HUES48 (cell line): ENCODE measurements around the gene CACNA1F.

ENCODE experiments used
- H3K27ac ChIP-seq: one replicate; pipeline ENCODE4 v1.7.0; 2013; ENCODE audit warnings: low read depth, low read length, inconsistent platforms
- H3K27me3 ChIP-seq: 2 replicates; pipeline ENCODE4 v1.6.1; 2013; ENCODE audit warnings: mild to moderate bottlenecking, low read length; ENCODE audit not compliant: control insufficient read depth, insufficient read depth
- H3K36me3 ChIP-seq: 2 replicates; pipeline ENCODE4 v1.6.1; 2013; ENCODE audit warnings: low read length; ENCODE audit not compliant: control insufficient read depth, insufficient read depth
- H3K4me1 ChIP-seq: 2 replicates; pipeline ENCODE4 v1.6.1; 2013; ENCODE audit warnings: mild to moderate bottlenecking, low read length; ENCODE audit not compliant: control insufficient read depth, insufficient read depth
- H3K4me3 ChIP-seq: 2 replicates; pipeline ENCODE4 v1.5.1; 2013; ENCODE audit warnings: mild to moderate bottlenecking, low read depth, low read length
- H3K9ac ChIP-seq: 2 replicates; pipeline ENCODE4 v1.6.1; 2013; ENCODE audit warnings: mild to moderate bottlenecking, low read depth, low read length, moderate library complexity
- H3K9me3 ChIP-seq: 2 replicates; pipeline ENCODE4 v1.6.1; 2013; ENCODE audit warnings: low read length; ENCODE audit not compliant: control insufficient read depth, insufficient read depth

CACNA1F gene

DNA sequence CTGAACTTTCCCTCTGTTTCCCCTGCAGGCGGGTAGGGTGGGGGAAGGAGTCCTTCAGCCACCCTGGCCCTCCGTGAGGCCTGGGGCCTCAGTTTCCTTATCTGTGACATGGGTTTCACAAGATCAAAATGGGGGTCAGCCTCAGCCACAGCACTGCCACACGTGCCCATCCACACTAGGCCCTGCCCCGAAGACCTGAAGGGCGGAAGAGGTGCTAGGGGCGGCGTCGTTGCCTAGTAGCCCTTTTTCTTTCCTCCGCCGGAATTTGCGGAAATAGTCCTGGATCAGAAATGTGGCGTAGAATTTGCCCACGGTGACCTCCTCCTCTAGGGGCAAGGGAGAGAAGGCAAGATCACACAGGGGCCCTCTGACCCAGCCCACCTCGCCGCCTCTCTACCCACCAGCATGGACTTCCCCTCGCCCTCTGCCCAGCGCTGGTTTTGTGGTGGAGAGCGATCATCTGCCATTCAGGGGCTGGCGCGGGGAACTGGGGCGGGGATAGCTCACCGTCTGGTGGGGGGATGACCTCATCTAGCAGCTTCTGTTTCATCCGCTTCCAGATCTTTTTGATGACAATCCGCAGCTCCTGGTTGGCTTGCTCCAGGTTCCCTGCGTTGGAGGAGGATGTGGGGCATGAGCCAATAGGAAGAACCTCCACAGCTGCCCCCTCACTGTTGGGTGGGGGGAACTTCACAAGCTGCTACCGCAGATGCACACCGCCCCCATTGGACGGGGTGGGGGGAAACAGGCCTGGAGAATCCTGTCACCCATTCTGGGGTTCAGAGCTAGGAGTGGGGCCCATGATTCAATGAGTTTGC, 23.5 kb downstream of the CACNA1F start:
- H3K9ac ChIP-seq = no peak overlapping the region
- no peak overlapping the region for H3K27ac ChIP-seq
- no peaks in the 10 kb centered on the region for H3K27me3 ChIP-seq
- H3K4me3 ChIP-seq = no peak overlapping the region; the same call in 1 of the 2 replicates
- H3K9me3 ChIP-seq = peaks cover 23% of the 10 kb centered on the region
- no peaks in the 10 kb centered on the region for H3K36me3 ChIP-seq
- no peaks in the 10 kb centered on the region for H3K4me1 ChIP-seq

DNA sequence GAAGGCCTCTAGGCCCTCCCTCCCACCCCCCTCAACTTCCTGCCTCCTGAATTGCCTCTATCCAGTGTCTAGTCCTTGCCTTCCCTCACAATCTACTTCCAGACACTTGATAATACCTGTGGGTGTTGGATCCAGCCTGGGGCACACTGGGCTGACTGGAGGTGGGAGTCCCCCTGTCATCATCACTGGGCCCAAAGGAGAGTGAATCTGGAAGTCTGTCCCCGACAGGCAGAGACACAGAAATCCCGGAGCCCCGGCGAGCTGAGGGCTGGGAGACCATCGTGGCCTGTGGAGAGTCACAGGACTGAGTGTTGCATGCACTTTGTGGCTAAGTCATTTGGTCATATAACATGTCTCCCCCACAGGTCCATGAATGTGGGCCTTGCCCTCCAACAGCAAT, 24.7 kb downstream of the CACNA1F start:
- Histone ChIP-seq H3K9me3 (peaks cover 20% of the 10 kb centered on the region), H3K4me3 (no peak overlapping the region), H3K9ac (no peak overlapping the region), H3K27me3 (no peaks in the 10 kb centered on the region), H3K4me1 (no peaks in the 10 kb centered on the region), H3K27ac (no peak overlapping the region), H3K36me3 (no peaks in the 10 kb centered on the region)

DNA sequence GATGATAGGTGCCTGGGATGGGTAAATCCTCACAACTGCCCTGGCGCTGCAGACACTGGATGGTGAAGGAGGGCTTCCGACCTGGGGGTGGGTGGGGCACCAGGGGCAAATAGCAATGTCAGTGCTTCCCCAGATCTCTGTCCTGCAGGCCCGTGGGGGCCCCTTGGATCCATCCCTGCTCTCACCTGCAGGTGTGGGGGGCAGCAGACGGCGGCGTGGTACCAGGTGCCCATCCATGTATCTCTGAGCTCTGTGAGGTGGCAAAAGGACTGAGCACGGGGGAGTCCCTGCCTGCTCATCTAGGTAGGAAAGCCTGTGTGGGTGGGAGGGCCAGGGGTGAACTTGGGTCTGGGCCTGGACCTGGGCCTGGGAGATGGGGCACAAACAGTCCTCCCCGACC, 26.6 kb downstream of the CACNA1F start:
- H3K27ac ChIP-seq = no peak overlapping the region
- H3K9ac ChIP-seq = no peak overlapping the region
- H3K4me1 ChIP-seq = no peaks in the 10 kb centered on the region
- peaks cover 7% of the 10 kb centered on the region for H3K9me3 ChIP-seq
- no peaks in the 10 kb centered on the region for H3K27me3 ChIP-seq
- no peak overlapping the region for H3K4me3 ChIP-seq
- H3K36me3 ChIP-seq = no peaks in the 10 kb centered on the region

DNA sequence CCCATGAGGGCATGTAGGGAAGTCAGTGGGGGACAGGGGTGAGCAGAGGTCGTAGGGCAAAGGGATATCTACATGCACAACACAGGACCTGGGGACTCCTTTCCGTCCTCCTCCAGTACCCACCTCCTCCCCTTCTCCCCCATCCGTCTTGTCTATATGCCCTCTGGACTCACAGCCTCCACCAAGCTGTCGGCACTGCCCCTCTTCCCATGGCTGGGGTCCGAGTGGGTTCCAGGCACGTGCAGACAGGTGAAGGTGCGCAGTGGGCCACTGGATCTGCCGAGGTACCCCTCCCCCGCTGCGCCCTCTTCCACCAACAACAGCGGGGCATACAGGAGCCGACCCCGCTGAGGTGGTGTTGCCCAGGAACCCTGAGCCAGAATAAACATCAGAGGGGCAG, 27.7 kb downstream of the CACNA1F start:
- H3K36me3 ChIP-seq = no peaks in the 10 kb centered on the region
- H3K27me3 ChIP-seq = no peaks in the 10 kb centered on the region
- H3K9me3 ChIP-seq = peaks cover 7% of the 10 kb centered on the region
- H3K9ac ChIP-seq = no peak overlapping the region
- H3K4me3 ChIP-seq = no peak overlapping the region
- H3K27ac ChIP-seq = no peak overlapping the region
- no peaks in the 10 kb centered on the region for H3K4me1 ChIP-seq

DNA sequence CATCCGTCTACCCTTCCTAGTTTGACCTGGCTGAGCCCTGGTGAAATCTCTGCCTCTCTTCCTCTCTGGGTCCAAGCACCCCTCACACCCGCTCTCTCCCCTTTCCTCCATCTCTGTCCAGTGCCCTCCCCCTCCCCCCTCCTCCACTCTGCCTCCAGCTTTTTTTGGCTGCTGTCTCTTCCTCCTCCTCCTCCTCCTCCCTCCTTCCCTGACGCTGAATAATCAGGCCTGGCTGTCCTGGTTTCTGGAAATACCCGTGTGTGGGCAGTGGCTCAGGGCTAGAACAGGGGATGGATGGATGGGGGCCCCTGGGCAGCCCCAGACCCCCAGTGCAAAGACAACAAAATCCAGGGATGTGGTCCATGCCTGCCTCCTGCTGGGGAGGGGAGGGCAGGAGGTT, 28.4 kb downstream of the CACNA1F start:
- Histone ChIP-seq H3K4me3 (no peak overlapping the region), H3K27ac (no peak overlapping the region), H3K4me1 (no peaks in the 10 kb centered on the region), H3K9ac (no peak overlapping the region), H3K9me3 (peaks cover 4% of the 10 kb centered on the region), H3K27me3 (no peaks in the 10 kb centered on the region), H3K36me3 (no peaks in the 10 kb centered on the region)

DNA sequence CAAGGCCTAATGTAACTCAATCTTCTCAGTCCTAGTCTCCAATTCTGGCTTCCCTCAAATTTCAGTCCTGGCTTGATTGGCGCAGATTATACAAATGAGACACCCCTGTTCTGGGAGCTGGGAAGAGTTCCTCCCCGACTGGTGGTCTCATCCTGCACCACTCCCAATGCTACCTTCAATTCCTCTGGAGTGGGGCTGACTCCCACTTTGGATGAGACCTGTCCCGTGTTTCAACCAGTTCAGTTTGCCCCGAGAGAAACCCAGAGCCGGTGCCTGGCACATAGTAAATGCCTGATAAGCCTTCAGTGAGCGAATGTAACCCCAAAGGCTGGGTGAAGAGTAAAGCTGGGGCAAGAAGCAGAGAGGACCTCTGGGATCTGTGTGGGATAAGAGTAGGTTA, 29.1 kb downstream of the CACNA1F start:
- Histone ChIP-seq H3K9ac (no peak overlapping the region), H3K9me3 (peaks cover 4% of the 10 kb centered on the region), H3K4me3 (no peak overlapping the region), H3K27ac (no peak overlapping the region), H3K27me3 (no peaks in the 10 kb centered on the region), H3K36me3 (no peaks in the 10 kb centered on the region), H3K4me1 (no peaks in the 10 kb centered on the region)

DNA sequence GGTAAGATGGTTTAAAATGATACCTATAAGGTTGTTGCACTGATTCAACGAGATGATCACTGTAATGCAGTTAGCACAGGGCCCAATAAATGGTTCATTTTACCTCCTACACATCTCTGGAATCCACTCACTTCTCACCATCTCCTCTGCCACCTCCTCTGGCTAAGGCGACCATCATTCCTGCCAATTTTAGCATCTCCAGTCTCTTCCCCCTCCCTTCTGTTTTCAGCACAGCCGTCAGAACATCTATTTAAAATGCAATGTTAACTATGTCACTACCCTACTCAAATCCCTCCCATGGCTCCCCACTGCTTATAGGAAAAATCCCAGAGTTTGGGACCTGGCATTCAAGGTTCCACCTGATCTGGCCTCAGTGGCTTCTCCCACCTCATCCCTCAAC, 29.6 kb downstream of the CACNA1F start:
- Histone ChIP-seq H3K9me3 (peaks cover 5% of the 10 kb centered on the region), H3K36me3 (no peaks in the 10 kb centered on the region), H3K4me1 (no peaks in the 10 kb centered on the region), H3K27me3 (no peaks in the 10 kb centered on the region), H3K27ac (no peak overlapping the region), H3K4me3 (no peak overlapping the region), H3K9ac (no peak overlapping the region)

DNA sequence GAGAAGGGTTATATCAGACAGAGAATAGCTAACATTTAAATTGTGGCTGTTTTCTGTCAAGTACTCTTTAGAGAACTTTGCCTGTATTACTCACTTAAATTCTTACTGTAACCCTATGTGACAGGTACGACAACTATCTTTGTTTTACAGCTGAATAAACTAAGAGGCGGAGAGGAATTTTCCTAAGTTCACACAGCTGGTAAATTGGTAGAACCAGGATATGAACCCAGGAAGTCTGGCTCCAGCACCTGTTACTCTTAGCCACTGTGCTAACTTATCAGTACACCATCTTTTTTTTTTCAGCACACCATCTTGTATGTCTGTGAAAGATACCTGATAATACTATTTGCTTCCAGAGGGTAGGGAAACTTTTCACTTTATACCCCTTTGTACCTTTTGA, 31.1 kb downstream of the CACNA1F start:
- Histone ChIP-seq H3K4me1 (no peaks in the 10 kb centered on the region), H3K9ac (no peak overlapping the region), H3K27me3 (no peaks in the 10 kb centered on the region), H3K4me3 (no peak overlapping the region), H3K36me3 (no peaks in the 10 kb centered on the region), H3K9me3 (peaks cover 8% of the 10 kb centered on the region), H3K27ac (no peak overlapping the region)

DNA sequence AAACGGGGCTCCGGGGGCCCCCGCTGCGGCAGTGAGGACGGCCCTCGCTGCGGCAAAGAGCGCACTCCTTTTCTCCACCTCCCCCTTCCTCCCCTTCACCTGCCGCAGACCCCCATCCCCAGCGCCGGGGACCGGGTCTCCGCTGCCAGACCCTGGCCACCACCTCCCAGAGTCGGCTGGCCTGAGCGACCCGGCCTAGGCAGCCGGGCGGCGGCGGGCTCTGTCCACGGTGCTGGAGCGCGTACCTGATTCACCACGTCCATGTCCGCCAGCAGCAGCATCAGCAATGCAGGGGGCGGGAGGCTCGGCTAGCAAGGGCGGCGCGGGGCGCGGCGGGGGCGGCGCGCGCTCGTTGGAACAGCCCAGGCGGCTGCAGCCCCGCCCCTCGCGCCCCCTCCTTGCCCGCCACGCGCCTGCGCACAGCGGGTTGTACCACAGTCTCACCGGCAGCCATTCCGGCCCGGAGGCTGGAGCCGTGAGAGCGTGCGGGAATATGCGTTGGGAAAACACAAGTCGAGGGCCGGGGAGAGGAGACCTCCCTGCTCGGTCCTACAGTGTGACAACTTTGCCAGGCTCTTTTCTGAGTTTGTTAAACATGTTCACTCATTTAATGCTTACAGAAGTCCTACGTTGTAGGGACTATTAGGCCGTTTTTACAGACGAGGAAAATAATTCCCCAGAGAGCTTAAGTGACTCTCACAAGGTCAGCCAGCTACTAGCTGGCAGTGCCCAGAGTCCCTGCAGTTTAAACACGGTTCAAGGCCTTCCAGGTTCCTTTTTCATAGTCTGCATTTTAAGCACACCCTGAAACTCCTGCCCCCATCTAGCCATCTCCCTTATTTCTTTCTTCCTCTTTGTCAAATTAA, 33.0 kb downstream of the CACNA1F start, which contains the start of gene SYP:
TSS of gene SYP (minus strand) at position 288 of the 866 bp plus-strand sequence. CDS start at position 281, 7 bp downstream.
- Histone ChIP-seq H3K36me3 (no peaks in the 10 kb centered on the region), H3K4me3 (peak within 1 kb of the TSS; percentile 51), H3K4me1 (no peaks in the 10 kb centered on the region), H3K9me3 (peaks cover 14% of the 10 kb centered on the region), H3K27me3 (no peaks in the 10 kb centered on the region), H3K9ac (no peak within 1 kb of the TSS), H3K27ac (peak within 1 kb of the TSS; percentile 35)

DNA sequence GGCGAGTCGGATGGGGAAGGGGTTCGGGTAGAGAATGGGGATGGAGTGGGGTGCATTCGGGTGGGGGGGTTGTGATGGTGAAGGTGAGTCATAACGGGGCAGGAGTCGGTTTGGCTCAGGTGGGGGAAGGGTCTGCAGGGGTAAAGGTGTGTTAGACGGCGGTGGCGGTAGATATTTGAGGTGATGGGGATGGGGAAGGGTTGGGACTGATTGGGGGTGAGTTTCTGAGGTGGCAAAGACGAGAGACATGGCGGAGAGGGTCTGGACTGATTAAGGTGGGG, 33.9 kb downstream of the CACNA1F start:
- Histone ChIP-seq H3K9ac (no peak overlapping the region), H3K4me3 (peak overlapping the region; percentile 51), H3K9me3 (peaks cover 15% of the 10 kb centered on the region), H3K27ac (no peak overlapping the region), H3K36me3 (no peaks in the 10 kb centered on the region), H3K27me3 (no peaks in the 10 kb centered on the region), H3K4me1 (no peaks in the 10 kb centered on the region)
